Thyroid gland (tissue), 4 donors: Measurements from ENCODE around the gene FAM200B.

Experiments used
- CTCF ChIP-seq, 6 experiments: fragments of 200-600 bp in 3 of 6; fragments of 450-650 bp in 3 of 6; sonication (generic) in 3 of 6; IDR thresholded peaks; one replicate each; pipeline ENCODE4 v1.5.1; 2016 to 2019; ENCODE audit warnings: antibody characterized with exemption in 6 of 6, mild to moderate bottlenecking in 2 of 6, inconsistent platforms in 1 of 6, moderate library complexity in 1 of 6
- POLR2A ChIP-seq, 2 donors: fragments of 450-650 bp; IDR thresholded peaks; one replicate each; pipeline ENCODE4 v1.6.1; 2017; ENCODE audit warnings: antibody characterized with exemption in 2 of 2, mild to moderate bottlenecking in 2 of 2, moderate library complexity in 1 of 2

GRCh38 chr4:15658781-15659180, 22.8 kb upstream of the FAM200B start:
- TF ChIP-seq CTCF (IDR thresholded peaks at IDR 0.05) (no peak), POLR2A (IDR thresholded peaks at IDR 0.05) (no peak)
